Lower leg skin (tissue), 4 donors: ENCODE results near the gene PLD2. TPM values are rescaled to one million over a fixed set of nuclear protein-coding genes. Genes with fewer than 3 reads are reported as not detected.
"Not testable (repeated sequence)": the region's sequence is repeated elsewhere in the genome, so short reads cannot be mapped to it uniquely, and the experiment has no call there.

Experiments
- DNase-seq, 2 donors: peaks; one replicate each; pipeline ENCODE4 v3.0.0-alpha.2; 2019; ENCODE audit warnings: low spot score in 2 of 2
- H3K4me3 ChIP-seq: fragments of 200-600 bp; sonication (generic); 2 replicates; pipeline ENCODE4 v1.5.1; 2017; ENCODE audit warnings: mild to moderate bottlenecking, low read depth; ENCODE audit not compliant: poor library complexity, severe bottlenecking
- POLR2A ChIP-seq, 2 donors: fragments of 450-650 bp; IDR thresholded peaks; one replicate each; pipeline ENCODE4 v1.6.1; 2016 to 2017; ENCODE audit warnings: antibody characterized with exemption in 2 of 2, mild to moderate bottlenecking in 1 of 2, moderate library complexity in 1 of 2
- WGBS, 2 donors: methylation state at CpG; one replicate each; pipeline ENCODE4 v1.1.5; 2018; 5-methylcytosine and 5-hydroxymethylcytosine counted together
- intact Hi-C: fragments of 100-400 bp; cut with DNase I; formaldehyde crosslinking; loops from one replicate; pipeline ENCODE4 v1.15.0; 2023; ENCODE audit warnings: low total_unique reads
- total RNA-seq, 4 donors: library from RNA; depleted of rRNA; stranded (reverse); fragments of >200 nt; gene quantifications; one replicate each; pipeline ENCODE4 v1.1.0, GENCODE V29; 2016
- TF ChIP-seq, protein P1 (sequence below), 3 donors: fragments of 450-650 bp; IDR thresholded peaks; one replicate each; pipeline ENCODE4 v1.5.1; 2016; ENCODE audit warnings: antibody characterized with exemption in 3 of 3, mild to moderate bottlenecking in 3 of 3, moderate library complexity in 2 of 3

The PLD2 gene
- total RNA-seq, 4 donors from 2014 or later, result 40.1 to 78.8 (median 56.3) TPM

- TF ChIP-seq POLR2A (IDR thresholded peaks at IDR 0.05), result no peak
- TF ChIP-seq, protein P1, sequence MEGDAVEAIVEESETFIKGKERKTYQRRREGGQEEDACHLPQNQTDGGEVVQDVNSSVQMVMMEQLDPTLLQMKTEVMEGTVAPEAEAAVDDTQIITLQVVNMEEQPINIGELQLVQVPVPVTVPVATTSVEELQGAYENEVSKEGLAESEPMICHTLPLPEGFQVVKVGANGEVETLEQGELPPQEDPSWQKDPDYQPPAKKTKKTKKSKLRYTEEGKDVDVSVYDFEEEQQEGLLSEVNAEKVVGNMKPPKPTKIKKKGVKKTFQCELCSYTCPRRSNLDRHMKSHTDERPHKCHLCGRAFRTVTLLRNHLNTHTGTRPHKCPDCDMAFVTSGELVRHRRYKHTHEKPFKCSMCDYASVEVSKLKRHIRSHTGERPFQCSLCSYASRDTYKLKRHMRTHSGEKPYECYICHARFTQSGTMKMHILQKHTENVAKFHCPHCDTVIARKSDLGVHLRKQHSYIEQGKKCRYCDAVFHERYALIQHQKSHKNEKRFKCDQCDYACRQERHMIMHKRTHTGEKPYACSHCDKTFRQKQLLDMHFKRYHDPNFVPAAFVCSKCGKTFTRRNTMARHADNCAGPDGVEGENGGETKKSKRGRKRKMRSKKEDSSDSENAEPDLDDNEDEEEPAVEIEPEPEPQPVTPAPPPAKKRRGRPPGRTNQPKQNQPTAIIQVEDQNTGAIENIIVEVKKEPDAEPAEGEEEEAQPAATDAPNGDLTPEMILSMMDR (IDR thresholded peaks at IDR 0.05), result no peak
- H3K4me3 ChIP-seq, result no peak overlapping the region
- no peak for DNase-seq
- WGBS, 2 donors, result 62 to 67% methylated on average over 16 of the region's 16 CpGs
- intact Hi-C loops, result no loop called here
These were observed 54.1 kb downstream of the PLD2 start for GRCh38 chr17:4861052-4861451.

DNA sequence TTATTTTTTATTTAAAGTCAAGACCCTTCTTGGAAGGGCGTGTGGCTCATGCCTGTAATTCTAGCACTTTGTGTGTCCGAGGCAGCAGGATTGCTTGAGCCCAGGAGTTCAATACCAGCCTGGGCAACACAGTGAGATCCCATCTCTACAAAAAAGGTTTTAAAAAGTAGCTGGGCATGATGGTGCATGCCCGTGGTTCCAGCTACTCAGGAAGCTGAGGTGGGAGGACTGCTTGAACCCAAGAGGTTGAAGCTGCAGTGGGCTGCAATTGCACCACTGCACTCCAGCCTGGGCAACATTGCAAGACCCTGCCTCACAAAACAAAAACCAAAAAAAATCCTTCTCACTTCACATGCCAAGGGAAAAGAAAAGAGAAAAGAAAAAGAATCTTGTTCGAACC, 55.8 kb downstream of the PLD2 start:
- H3K4me3 ChIP-seq, result no peak overlapping the region
- TF ChIP-seq POLR2A (IDR thresholded peaks at IDR 0.05), result no peak
- TF ChIP-seq, protein P1 (IDR thresholded peaks at IDR 0.05), result no peak
- no peak for DNase-seq
- 75 to 90% methylated on average over 4 of the region's 4 CpGs for WGBS, 2 donors
- intact Hi-C loops, result no loop called here

- TF ChIP-seq, protein P1 (IDR thresholded peaks at IDR 0.05), result no peak
- no peak for TF ChIP-seq POLR2A (IDR thresholded peaks at IDR 0.05)
- no peak overlapping the region for H3K4me3 ChIP-seq
- no peak for DNase-seq
- 56 to 78% methylated on average over 1 of the region's 1 CpG for WGBS, 2 donors
- intact Hi-C loops, result no loop called here
These were observed 56.4 kb downstream of the PLD2 start for GRCh38 chr17:4863321-4863720.

- DNase-seq, intact Hi-C loops: not testable (repeated sequence)
- 68 to 88% methylated on average over 5 of the region's 5 CpGs for WGBS, 2 donors
These were observed 60.6 kb downstream of the PLD2 start for GRCh38 chr17:4867535-4867934.

GRCh38 chr17:4869058-4869998, 62.4 kb downstream of the PLD2 start:
- intact Hi-C loops, H3K4me3 ChIP-seq, DNase-seq: not testable (repeated sequence)
- WGBS, 2 donors, result 96% methylated on average over 22 of the region's 22 CpGs

More at GRCh38 chr17:4867535-4867934, 60.6 kb downstream of the PLD2 start:
- H3K4me3 ChIP-seq, result not testable (repeated sequence)

DNA sequence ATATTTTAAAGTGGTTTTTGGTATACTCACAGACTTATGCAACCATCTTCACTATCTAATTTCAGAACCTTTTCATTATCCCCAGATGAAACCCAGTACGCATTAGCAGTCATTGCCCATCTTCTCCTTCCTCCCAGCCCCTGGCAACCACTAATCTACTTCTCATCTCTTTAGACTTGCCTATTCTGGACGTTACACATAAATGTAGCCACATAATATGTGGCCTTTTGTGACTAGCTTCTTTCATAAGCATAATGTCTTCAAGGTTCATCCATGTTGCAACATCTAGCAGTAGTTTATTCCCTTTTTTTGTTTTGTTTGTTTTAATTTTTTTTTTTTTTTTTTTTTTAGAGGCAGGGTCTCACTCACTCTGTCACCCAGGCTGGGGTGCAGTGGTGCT, 63.9 kb downstream of the PLD2 start:
- 74 to 90% methylated on average over 2 of the region's 2 CpGs for WGBS, 2 donors
- no peak for TF ChIP-seq POLR2A (IDR thresholded peaks at IDR 0.05)
- no peak overlapping the region for H3K4me3 ChIP-seq
- no peak for DNase-seq
- intact Hi-C loops, result no loop called here

DNA sequence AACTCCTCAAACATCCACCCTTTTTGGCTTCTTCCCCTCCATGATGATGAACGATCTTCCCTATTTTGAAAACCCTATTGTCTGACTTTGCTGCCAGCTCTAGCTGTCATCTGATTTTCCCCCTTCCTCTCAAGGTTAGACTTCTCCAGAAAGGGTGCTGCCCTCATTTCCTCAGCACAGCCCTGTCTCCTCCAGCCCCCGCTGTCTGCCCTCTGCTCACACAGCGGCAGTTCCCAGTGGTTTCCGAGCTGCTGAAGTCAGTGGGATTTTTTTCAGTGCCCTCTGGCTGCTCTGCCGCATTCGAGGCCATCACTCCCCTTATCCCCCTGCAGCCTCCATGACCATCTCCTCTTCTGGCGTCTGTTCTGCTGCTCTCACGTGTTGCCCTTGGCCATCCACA, 65.8 kb downstream of the PLD2 start:
- 49 to 62% methylated on average over 8 of the region's 8 CpGs for WGBS, 2 donors
- intact Hi-C loops, result no loop called here
- no peak for DNase-seq
- no peak for TF ChIP-seq POLR2A (IDR thresholded peaks at IDR 0.05)
- TF ChIP-seq, protein P1 (IDR thresholded peaks at IDR 0.05), result no peak
- no peak overlapping the region for H3K4me3 ChIP-seq

Other genes with a start within 250 kb of the PLD2 start
- 100 to 1,000 TPM; 133 to 232 (median 184) TPM for gene GGT6, start 246.6 kb upstream of the PLD2 start, total RNA-seq
- 1 to 10 TPM in 2 of 4 donors, under 1 TPM in 1, not detected in 1; 0.25 to 3.0 (median 1.0) TPM for gene SMTNL2, start 222.6 kb upstream of the PLD2 start, total RNA-seq
- under 1 TPM in 2 of 4 donors, not detected in 2; 0.54 to 0.68 TPM for gene ALOX15, start 165.5 kb upstream of the PLD2 start, total RNA-seq
- gene PELP1, start 103.0 kb upstream of the PLD2 start, total RNA-seq, result 10 to 100 TPM; 20.5 to 78.4 (median 26.0) TPM
- 10 to 100 TPM in 3 of 4 donors, 1 to 10 TPM in 1; 8.5 to 16.4 (median 11.8) TPM for gene ARRB2, start 96.5 kb upstream of the PLD2 start, total RNA-seq
- gene MED11, start 75.7 kb upstream of the PLD2 start, total RNA-seq, result 10 to 100 TPM; 22.9 to 47.0 (median 40.9) TPM
- gene ZMYND15, start 67.3 kb upstream of the PLD2 start, total RNA-seq, result 1 to 10 TPM in 2 of 4 donors, under 1 TPM in 1, not detected in 1; 0.46 to 1.7 (median 1.2) TPM
- gene CXCL16, start 67.2 kb upstream of the PLD2 start, total RNA-seq, result 10 to 100 TPM; 25.0 to 28.1 (median 25.5) TPM
- not detected for gene TM4SF5, start 35.3 kb upstream of the PLD2 start, total RNA-seq
- gene VMO1, start 20.8 kb upstream of the PLD2 start, total RNA-seq, result 1 to 10 TPM in 3 of 4 donors, not detected in 1; 2.2 to 9.9 (median 5.3) TPM
- gene GLTPD2, start 18.2 kb upstream of the PLD2 start, total RNA-seq, result 1 to 10 TPM in 1 of 4 donors, not detected in 3; 1.2 TPM
- 100 to 1,000 TPM; 103 to 207 (median 177) TPM for gene PSMB6, start 11.0 kb upstream of the PLD2 start, total RNA-seq
- 100 to 1,000 TPM; 128 to 208 (median 140) TPM for gene MINK1, start 26.2 kb downstream of the PLD2 start, total RNA-seq
- 10 to 100 TPM in 2 of 4 donors, 1 to 10 TPM in 2; 7.0 to 13.4 (median 10.1) TPM for gene C17orf107, start 92.4 kb downstream of the PLD2 start, total RNA-seq
- 1 to 10 TPM in 3 of 4 donors, under 1 TPM in 1; 0.53 to 5.2 (median 3.6) TPM for gene CHRNE, start 95.9 kb downstream of the PLD2 start, total RNA-seq
- gene GP1BA, start 125.1 kb downstream of the PLD2 start, total RNA-seq, result not detected
- 10 to 100 TPM; 35.5 to 87.7 (median 59.2) TPM for gene SLC25A11, start 132.9 kb downstream of the PLD2 start, total RNA-seq
- 10 to 100 TPM; 66.3 to 95.4 (median 80.2) TPM for gene RNF167, start 133.1 kb downstream of the PLD2 start, total RNA-seq
- gene PFN1, start 141.4 kb downstream of the PLD2 start, total RNA-seq, result 100 to 1,000 TPM; 479 to 709 (median 540) TPM
- gene ENO3, start 144.0 kb downstream of the PLD2 start, total RNA-seq, result 1 to 10 TPM; 1.0 to 7.9 (median 4.9) TPM
- 10 to 100 TPM; 35.1 to 64.0 (median 51.7) TPM for gene SPAG7, start 160.7 kb downstream of the PLD2 start, total RNA-seq
- 10 to 100 TPM; 21.7 to 35.3 (median 30.6) TPM for gene CAMTA2, start 180.5 kb downstream of the PLD2 start, total RNA-seq
- 1 to 10 TPM in 3 of 4 donors, under 1 TPM in 1; 0.39 to 2.6 (median 1.4) TPM for gene INCA1, start 190.4 kb downstream of the PLD2 start, total RNA-seq
- 100 to 1,000 TPM in 2 of 4 donors, 10 to 100 TPM in 2; 87.6 to 140 (median 100) TPM for gene KIF1C, start 190.8 kb downstream of the PLD2 start, total RNA-seq
- gene SLC52A1, start 228.3 kb downstream of the PLD2 start, total RNA-seq, result 10 to 100 TPM in 1 of 4 donors, 1 to 10 TPM in 3; 3.3 to 16.1 (median 4.8) TPM